ENCODE results near the gene TTN. TPM values are rescaled to one million over a fixed set of nuclear protein-coding genes. Genes with fewer than 3 reads are reported as not detected.

Gene TTN
- total and polyA plus RNA-seq, 2 experiments from 2014 or later = 12.5 to 15.7 TPM

- ATAC-seq = no peak
- H3K79me2 ChIP-seq (replicated peaks; ENCODE audit: insufficient read depth) = no peaks in the 10 kb centered on the region
- no peak overlapping the region for H3K4me3 ChIP-seq
- H3K4me3 Mint-ChIP-seq = no peak overlapping the region
- peaks cover 2% of the 10 kb centered on the region; the same call in 1 of the 3 replicates for H3K36me3 Mint-ChIP-seq (ENCODE audit: low read depth)
- H3K27ac ChIP-seq (ENCODE audit: low read depth) = no peak overlapping the region
- H4K20me1 ChIP-seq (replicated peaks; ENCODE audit: insufficient read depth) = no peaks in the 10 kb centered on the region
- no peaks in the 10 kb centered on the region for H3K27me3 Mint-ChIP-seq (ENCODE audit: insufficient read depth, low read depth, poor library complexity)
- no peaks in the 10 kb centered on the region for H3K36me3 ChIP-seq (ENCODE audit: insufficient read depth)
- no peaks in the 10 kb centered on the region for H3K27me3 ChIP-seq (ENCODE audit: insufficient read depth)
- no peaks in the 10 kb centered on the region for H3F3A ChIP-seq (replicated peaks; ENCODE audit: low read depth)
- no peaks in the 10 kb centered on the region for H3K9me3 Mint-ChIP-seq
- no peak overlapping the region for H2AFZ ChIP-seq
- no peak for DNase-seq (ENCODE audit: low spot score)
- no peaks in the 10 kb centered on the region for H3K4me1 ChIP-seq (ENCODE audit: insufficient read depth)
- H3K4me2 ChIP-seq = no peak overlapping the region
- TF ChIP-seq REST (IDR thresholded peaks at IDR 0.05; ENCODE audit: unreplicated experiment) = no peak
- no peak for TF ChIP-seq POLR2AphosphoS5 (IDR thresholded peaks at IDR 0.05; ENCODE audit: low read depth)
- TF ChIP-seq CTCF (conservative IDR thresholded peaks at IDR 0.05; ENCODE audit: low read depth in 2 of 2) = no peak
- no peak for TF ChIP-seq ZNF331 (CRISPR knock-in tag; IDR thresholded peaks at IDR 0.05; ENCODE audit: low read depth)
- TF ChIP-seq EZH2 (IDR thresholded peaks at IDR 0.05; ENCODE audit: low read depth, unreplicated experiment) = no peak
- TF ChIP-seq CREB1 (CRISPR knock-in tag; IDR thresholded peaks at IDR 0.05; ENCODE audit: low read depth) = no peak
- TF ChIP-seq ZNF114 (CRISPR knock-in tag; IDR thresholded peaks at IDR 0.05) = no peak
- no peak for TF ChIP-seq ETS1 (IDR thresholded peaks at IDR 0.05)
- TF ChIP-seq STAT1 (IDR thresholded peaks at IDR 0.05; ENCODE audit: unreplicated experiment) = no peak
- TF ChIP-seq EZH2phosphoT487 (IDR thresholded peaks at IDR 0.05; ENCODE audit: unreplicated experiment) = no peak
- TF ChIP-seq NANOG (IDR thresholded peaks at IDR 0.05; ENCODE audit: borderline replicate concordance) = no peak
- TF ChIP-seq ZNF462 (CRISPR knock-in tag; IDR thresholded peaks at IDR 0.05) = no peak
- TF ChIP-seq JUNB (IDR thresholded peaks at IDR 0.05; ENCODE audit: unreplicated experiment) = no peak
- no peaks in the 10 kb centered on the region for H3K9me2 ChIP-seq (ENCODE audit: insufficient read depth)
- no peaks in the 10 kb centered on the region for H3K4me1 Mint-ChIP-seq
- H3K27ac Mint-ChIP-seq = no peak overlapping the region
Observed at GRCh38 chr2:178702361-178702760, 104.9 kb downstream of the TTN start.
